RWPE1 (cell line): ENCODE results near the gene COX7A2.

Experiments
- CTCF ChIA-PET: fragments of 350-600 bp; sonication (Branson Sonifier 250); formaldehyde crosslinking; extraction: SDS; loops from one replicate; lab custom pipeline; 2021; lab: Yijun Ruan, JAX
- POLR2A ChIA-PET: fragments of 400-600 bp; formaldehyde crosslinking; extraction: SDS; loops from one replicate; lab custom pipeline; 2020; ENCODE audit warnings: antibody characterized with exemption; ENCODE audit not compliant: low non-redundant PET; lab: Yijun Ruan, JAX
- DNase-seq: peaks from one replicate; pipeline ENCODE4 v3.0.0; 2012; ENCODE audit warnings: low spot score
- H3K27ac ChIP-seq: fragments of 450-650 bp; 2 replicates; pipeline ENCODE4 v1.5.1; 2017
- CTCF ChIP-seq: fragments of 450-650 bp; conservative IDR thresholded peaks from 2 replicates; pipeline ENCODE4 v1.5.1; 2017; ENCODE audit warnings: low read depth, mild to moderate bottlenecking

Gene COX7A2

GRCh38 chr6:75209184-75209723 lies 34.3 kb downstream of the COX7A2 start:
- TF ChIP-seq CTCF = peak; percentile 47
- POLR2A ChIA-PET = no interaction called here
- H3K27ac ChIP-seq = no peak overlapping the region
- CTCF ChIA-PET = interaction anchor here (0.6 to 2.0 kb wide), 23 partner anchors 12 to 1886 kb away, joined by 3 to 17 read pairs (median 4); no protein-coding TSS in a partner anchor
- no peak for DNase-seq

- peak; percentile 72 for DNase-seq
- ChIA-PET CTCF (interaction anchor here (0.5 to 2.0 kb wide), 25 partner anchors 13 to 1885 kb away, joined by 3 to 17 read pairs (median 4); no protein-coding TSS in a partner anchor), POLR2A (no interaction called here)
- no peak overlapping the region for H3K27ac ChIP-seq
- TF ChIP-seq CTCF = peak; percentile 85
Measured at GRCh38 chr6:75208298-75209183, 35.1 kb downstream of the COX7A2 start.

- H3K27ac ChIP-seq = peak overlapping the region; percentile 92
- ChIA-PET POLR2A (no interaction called here), CTCF (interaction anchor here (0.8 to 3.7 kb wide), 3 partner anchors 54 to 798 kb away, joined by 3 to 27 read pairs (median 4); no protein-coding TSS in a partner anchor)
- TF ChIP-seq CTCF = no peak
- no peak for DNase-seq
Measured at GRCh38 chr6:75206576-75207342, 36.8 kb downstream of the COX7A2 start.

GRCh38 chr6:75205776-75206575 lies 37.6 kb downstream of the COX7A2 start, which contains the start of gene COL12A1:
COL12A1 (minus strand) TSS chr6:75206053; CDS start chr6:75202792, 3,261 bp downstream.
- POLR2A ChIA-PET = no interaction called here
- peak; percentile 90 for DNase-seq
- CTCF ChIA-PET = interaction anchor here (0.6 to 3.7 kb wide), 6 partner anchors 53 to 1466 kb away, joined by 3 to 27 read pairs (median 5); no protein-coding TSS in a partner anchor
- peak; percentile 12; the same call in 1 of the 2 replicates for TF ChIP-seq CTCF
- H3K27ac ChIP-seq = peak within 1 kb of the TSS; percentile 92

- DNase-seq = peak; percentile 53
- ChIA-PET CTCF (interaction anchor here (0.5 to 3.7 kb wide), 13 partner anchors 52 to 1465 kb away, joined by 3 to 27 read pairs (median 5); no protein-coding TSS in a partner anchor), POLR2A (no interaction called here)
- TF ChIP-seq CTCF = no peak
- peak overlapping the region; percentile 92 for H3K27ac ChIP-seq
Measured at GRCh38 chr6:75204959-75205775, 38.4 kb downstream of the COX7A2 start.
